ENCODE results near the gene CD209. TPM values are rescaled to one million over a fixed set of nuclear protein-coding genes. Genes with fewer than 3 reads are reported as not detected.

CD209 gene
- total RNA-seq, 1 donor from 2014 or later = 0.04 TPM

DNA sequence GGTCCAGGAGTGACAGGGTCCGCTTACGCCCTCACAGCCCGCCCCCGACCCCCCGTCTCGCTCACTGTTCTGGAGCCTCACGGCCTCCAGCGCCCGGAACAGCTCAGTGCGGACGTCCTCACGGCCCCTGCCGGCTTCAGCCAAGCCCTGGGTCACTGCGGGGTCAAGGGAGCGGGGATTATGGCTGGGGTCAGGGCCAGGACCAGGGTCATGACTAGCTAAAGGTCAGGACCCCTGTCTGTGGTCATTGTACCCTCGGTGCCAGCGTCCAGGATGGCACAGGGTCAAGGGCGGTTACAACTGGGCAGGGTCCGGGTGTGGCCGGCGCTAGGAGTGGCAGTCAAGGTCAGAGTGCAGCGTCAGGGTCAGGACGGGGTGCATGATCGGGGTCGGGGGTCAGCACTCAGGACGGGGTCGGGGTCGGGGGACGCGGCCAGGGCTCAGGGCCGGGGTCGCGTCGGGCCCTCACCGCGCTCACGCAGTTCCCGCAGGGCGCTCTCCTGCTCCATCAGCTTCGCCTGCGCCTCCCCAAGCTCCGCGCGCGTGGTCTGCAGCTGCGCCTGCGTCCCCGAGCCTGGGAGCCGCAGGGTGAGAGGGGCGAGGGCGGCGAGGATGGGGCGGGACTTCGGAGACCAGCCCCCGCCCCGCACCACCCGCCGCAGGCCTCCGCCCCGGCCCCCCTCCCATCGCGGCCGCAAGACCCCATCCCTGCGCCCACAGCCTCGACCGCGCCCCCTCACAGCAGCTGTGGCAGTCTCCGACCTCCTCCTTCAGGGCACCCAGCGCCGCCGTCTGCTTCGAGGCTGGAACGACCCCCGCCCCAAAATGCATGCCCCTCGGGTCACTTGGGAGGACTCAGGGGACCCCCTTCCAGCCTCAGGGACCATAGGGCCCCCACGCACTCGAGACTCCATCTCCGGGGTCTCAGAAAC, 16.8 kb downstream of the CD209 start:
- TF ChIP-seq, protein P1, sequence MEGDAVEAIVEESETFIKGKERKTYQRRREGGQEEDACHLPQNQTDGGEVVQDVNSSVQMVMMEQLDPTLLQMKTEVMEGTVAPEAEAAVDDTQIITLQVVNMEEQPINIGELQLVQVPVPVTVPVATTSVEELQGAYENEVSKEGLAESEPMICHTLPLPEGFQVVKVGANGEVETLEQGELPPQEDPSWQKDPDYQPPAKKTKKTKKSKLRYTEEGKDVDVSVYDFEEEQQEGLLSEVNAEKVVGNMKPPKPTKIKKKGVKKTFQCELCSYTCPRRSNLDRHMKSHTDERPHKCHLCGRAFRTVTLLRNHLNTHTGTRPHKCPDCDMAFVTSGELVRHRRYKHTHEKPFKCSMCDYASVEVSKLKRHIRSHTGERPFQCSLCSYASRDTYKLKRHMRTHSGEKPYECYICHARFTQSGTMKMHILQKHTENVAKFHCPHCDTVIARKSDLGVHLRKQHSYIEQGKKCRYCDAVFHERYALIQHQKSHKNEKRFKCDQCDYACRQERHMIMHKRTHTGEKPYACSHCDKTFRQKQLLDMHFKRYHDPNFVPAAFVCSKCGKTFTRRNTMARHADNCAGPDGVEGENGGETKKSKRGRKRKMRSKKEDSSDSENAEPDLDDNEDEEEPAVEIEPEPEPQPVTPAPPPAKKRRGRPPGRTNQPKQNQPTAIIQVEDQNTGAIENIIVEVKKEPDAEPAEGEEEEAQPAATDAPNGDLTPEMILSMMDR (IDR thresholded peaks at IDR 0.05; ENCODE audit: insufficient read depth, low read length, poor library complexity, severe bottlenecking) = no peak
- DNase-seq (ENCODE audit: low read depth) = no peak
- H3K27me3 ChIP-seq (ENCODE audit: control insufficient read depth, insufficient read depth, low read length) = peaks cover 43% of the 10 kb centered on the region
- H3K4me3 ChIP-seq (ENCODE audit: low read depth, low read length) = no peak overlapping the region
- no peaks in the 10 kb centered on the region for H3K36me3 ChIP-seq (ENCODE audit: control insufficient read depth, insufficient read depth, low read length)

DNA sequence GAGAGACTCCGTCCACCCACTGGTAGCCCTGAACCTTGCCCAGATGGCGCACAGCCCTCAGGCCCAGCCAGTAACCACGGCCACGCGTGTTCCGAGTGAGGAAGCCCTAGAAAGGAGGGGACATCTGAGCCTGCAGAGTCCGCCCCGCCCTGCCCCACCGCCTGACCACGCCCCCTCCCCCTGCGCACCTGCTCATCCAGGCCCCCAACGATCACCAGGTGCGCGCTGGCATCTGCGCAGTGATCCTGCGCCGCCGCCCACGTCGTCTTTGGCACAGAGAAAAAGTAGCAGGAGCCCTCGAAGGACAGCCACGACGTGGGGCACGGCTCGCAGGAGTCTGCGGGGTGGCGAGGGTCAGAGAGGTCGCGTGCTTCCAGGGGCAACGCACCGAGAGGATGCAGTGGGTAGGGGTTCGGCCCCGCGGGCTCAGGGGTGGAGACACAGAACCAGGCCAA, 17.5 kb downstream of the CD209 start:
- Histone ChIP-seq H3K36me3 (ENCODE audit: control insufficient read depth, insufficient read depth, low read length) (no peaks in the 10 kb centered on the region), H3K27me3 (ENCODE audit: control insufficient read depth, insufficient read depth, low read length) (peaks cover 41% of the 10 kb centered on the region), H3K4me3 (ENCODE audit: low read depth, low read length) (no peak overlapping the region)
- no peak for DNase-seq (ENCODE audit: low read depth)
- TF ChIP-seq, protein P1 (IDR thresholded peaks at IDR 0.05; ENCODE audit: insufficient read depth, low read length, poor library complexity, severe bottlenecking) = no peak

DNA sequence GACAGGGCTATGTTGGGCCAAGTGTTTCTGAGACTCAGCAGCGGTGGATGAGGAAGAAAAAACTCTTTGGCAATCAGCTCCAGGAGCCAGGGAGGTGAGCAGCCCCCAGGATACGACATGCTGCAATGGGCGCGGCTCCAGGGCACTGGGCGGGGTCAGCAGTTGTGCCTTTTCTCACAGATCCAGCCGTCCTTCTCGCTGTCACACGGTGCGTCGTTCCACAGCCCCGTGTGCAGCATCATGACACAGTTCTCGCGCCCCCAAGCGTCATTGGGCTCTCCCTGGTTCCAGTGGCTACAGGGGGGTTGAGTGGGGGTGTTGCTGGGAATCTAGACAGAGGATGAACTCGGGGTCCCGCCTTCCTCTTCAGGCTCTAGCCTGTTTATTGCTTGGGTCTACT, 18.1 kb downstream of the CD209 start:
- no peak overlapping the region for H3K4me3 ChIP-seq (ENCODE audit: low read depth, low read length)
- no peak for DNase-seq (ENCODE audit: low read depth)
- no peaks in the 10 kb centered on the region for H3K36me3 ChIP-seq (ENCODE audit: control insufficient read depth, insufficient read depth, low read length)
- peaks cover 39% of the 10 kb centered on the region for H3K27me3 ChIP-seq (ENCODE audit: control insufficient read depth, insufficient read depth, low read length)
- TF ChIP-seq, protein P1 (IDR thresholded peaks at IDR 0.05; ENCODE audit: insufficient read depth, low read length, poor library complexity, severe bottlenecking) = no peak

DNA sequence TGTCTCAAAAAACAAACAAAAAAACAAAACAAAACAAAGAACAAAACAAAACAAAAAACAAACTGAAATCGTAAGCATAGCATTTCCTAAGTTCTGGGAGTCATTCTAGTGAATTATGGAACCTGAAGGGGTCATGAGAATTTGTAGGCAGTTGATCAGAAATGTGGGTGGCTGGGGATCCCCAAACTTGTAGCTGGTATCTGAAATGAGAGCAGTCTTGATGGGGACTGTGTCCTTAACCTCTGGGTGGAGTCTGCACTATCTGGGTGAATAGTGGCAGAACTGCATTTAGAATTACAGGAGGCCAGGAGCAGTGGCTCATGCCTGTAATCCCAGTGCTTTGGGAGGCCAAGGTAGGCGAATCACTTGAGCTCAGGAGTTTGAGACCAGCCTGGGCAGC, 21.5 kb downstream of the CD209 start:
- TF ChIP-seq, protein P1 (IDR thresholded peaks at IDR 0.05; ENCODE audit: insufficient read depth, low read length, poor library complexity, severe bottlenecking) = no peak
- Histone ChIP-seq H3K4me3 (ENCODE audit: low read depth, low read length) (no peak overlapping the region), H3K36me3 (ENCODE audit: control insufficient read depth, insufficient read depth, low read length) (no peaks in the 10 kb centered on the region), H3K27me3 (ENCODE audit: control insufficient read depth, insufficient read depth, low read length) (peaks cover 22% of the 10 kb centered on the region)
- no peak for DNase-seq (ENCODE audit: low read depth)

DNA sequence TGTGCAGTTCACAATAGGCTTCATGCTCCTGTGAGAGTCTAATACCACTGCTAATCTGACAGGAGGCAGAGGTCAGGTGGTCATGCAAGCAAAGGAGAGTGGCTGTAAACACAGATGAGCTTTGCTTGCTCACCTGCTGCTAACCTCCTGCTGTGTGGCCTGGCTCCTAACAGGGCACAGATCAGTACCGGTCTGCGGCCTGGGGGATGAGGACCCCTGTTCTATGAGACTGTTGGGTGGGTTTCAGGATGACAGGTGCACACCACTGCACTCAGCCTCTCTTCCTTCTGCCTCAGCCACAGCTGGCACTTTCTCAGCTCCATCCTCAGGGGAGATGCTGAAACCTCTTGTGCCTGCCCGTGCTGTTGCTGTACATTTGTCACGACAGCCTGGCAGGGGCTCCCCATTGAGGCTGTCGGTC, 25.1 kb downstream of the CD209 start:
- TF ChIP-seq, protein P1 (IDR thresholded peaks at IDR 0.05; ENCODE audit: insufficient read depth, low read length, poor library complexity, severe bottlenecking) = no peak
- Histone ChIP-seq H3K4me3 (ENCODE audit: low read depth, low read length) (no peak overlapping the region), H3K27me3 (ENCODE audit: control insufficient read depth, insufficient read depth, low read length) (no peaks in the 10 kb centered on the region), H3K36me3 (ENCODE audit: control insufficient read depth, insufficient read depth, low read length) (no peaks in the 10 kb centered on the region)
- no peak for DNase-seq (ENCODE audit: low read depth)

All from kidney epithelial cell (primary cell).